Measurements from ENCODE around the gene SPP2.

GRCh38 chr2:234033174-234033573 is 17.3 kb upstream of the SPP2 start:
- TF ChIP-seq TARDBP (IDR thresholded peaks at IDR 0.05), result no peak
- TF ChIP-seq FOXK2 (IDR thresholded peaks at IDR 0.05), result no peak
- no peak for TF ChIP-seq L3MBTL2 (conservative IDR thresholded peaks at IDR 0.05)

All from HEK293T (cell line).